GM12874 (cell line): ENCODE data around the gene GPX1.

ENCODE experiments used
- CTCF ChIP-seq: IDR thresholded peaks from 2 replicates; pipeline ENCODE4 v1.5.1; 2011; ENCODE audit warnings: low read depth, mild to moderate bottlenecking, control low read depth, low read length, moderate library complexity; ENCODE audit not compliant: insufficient read depth

Gene GPX1

DNA sequence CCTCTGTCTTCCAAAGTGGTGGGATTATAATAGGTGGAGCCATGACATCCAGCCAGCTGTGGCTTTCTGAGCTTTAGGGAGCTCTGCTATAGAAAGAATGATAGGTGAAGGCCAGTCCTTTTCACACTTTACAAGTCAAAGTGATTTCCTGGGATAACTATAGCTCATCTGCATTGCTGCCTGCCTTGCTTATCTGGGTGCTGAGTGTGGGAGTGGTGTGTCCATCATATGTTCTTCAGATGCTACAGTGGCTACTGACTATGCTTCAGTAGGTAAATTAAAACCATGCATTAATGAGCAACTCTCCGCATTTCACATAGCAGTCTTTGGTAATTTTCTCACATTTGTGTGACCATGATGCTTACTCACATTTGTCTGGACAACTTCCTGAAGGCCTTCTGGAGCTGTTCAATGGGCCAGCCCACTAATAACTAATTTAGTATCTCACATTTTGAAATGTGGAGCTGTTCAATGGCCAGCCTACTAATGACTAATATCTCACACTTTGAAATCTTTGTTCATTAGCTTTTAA, 30.2 kb upstream of the GPX1 start:
- TF ChIP-seq CTCF: no peak

DNA sequence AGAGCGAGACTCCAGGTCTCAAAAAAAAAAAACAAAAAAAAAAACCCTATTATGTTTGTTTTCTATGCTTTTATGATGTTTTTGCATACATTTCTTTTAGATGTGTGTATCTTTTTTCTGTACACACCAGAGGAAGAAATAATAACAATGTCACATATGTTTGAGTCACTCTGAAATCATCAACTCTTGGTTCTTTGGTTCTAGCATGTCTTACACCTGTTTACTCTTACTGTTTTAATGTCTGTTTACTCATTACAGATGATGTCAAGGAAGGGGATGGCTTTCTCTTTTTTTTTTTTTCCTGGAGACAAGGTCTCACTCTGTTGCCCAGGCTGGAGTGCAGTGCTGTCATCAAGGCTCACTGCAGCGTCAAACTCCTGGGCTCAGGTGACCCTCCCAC, 29.6 kb upstream of the GPX1 start:
- no peak for TF ChIP-seq CTCF

DNA sequence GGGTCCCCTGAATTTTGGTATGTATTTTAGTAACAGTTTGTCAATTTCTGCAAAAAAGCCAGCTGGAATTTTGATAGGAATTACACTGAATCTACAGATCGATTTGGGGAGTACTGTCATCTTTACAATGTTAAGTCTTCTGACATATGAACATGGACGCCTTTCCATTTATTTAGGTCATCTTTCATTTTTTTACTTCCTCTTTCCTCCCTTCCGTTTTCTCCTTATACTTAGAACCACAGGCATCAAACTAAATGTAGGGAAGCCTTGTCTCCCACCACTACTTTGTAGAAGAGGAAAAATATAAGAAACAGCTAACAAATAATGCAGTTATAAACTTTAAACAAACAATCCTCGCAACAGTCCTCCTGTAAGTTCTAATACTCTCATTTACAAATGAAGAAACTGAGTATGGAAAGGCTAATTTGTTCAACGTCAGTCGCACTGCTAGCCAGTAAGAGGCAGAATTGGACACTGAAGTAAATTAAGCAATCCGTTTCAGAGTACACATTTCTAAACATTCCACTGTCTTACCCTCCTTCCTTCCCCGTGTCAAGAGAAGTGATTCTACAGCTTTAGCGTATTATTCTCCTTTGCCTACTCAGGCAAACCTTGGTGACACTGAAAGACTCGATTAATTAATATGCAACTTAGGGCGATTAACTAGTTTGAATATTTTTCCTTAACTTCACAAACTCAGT, 28.1 kb upstream of the GPX1 start:
- no peak for TF ChIP-seq CTCF

GRCh38 chr3:49385617-49386016, 27.5 kb upstream of the GPX1 start:
- no peak for TF ChIP-seq CTCF

GRCh38 chr3:49383387-49383786, 25.2 kb upstream of the GPX1 start:
- no peak for TF ChIP-seq CTCF

GRCh38 chr3:49378249-49378895, 20.2 kb upstream of the GPX1 start:
- TF ChIP-seq CTCF: no peak

GRCh38 chr3:49377483-49377882, 19.3 kb upstream of the GPX1 start:
- TF ChIP-seq CTCF: no peak
